Measurements from ENCODE around the gene MED27.

Gene MED27

GRCh38 chr9:132124800-132125199 lies 45.1 kb upstream of the MED27 start:
- no peak for DNase-seq (ENCODE audit: low spot score)
- in situ Hi-C loops (cut with MboI; ENCODE audit: low sequenced_read_pairs, unreplicated experiment): no loop called here
- TF ChIP-seq CTCF (IDR thresholded peaks at IDR 0.05; ENCODE audit: borderline replicate concordance, control extremely low read depth, extremely low read depth, insufficient read depth, missing control alignments): no peak

- no peak for DNase-seq (ENCODE audit: low spot score)
- TF ChIP-seq CTCF (IDR thresholded peaks at IDR 0.05; ENCODE audit: borderline replicate concordance, control extremely low read depth, extremely low read depth, insufficient read depth, missing control alignments): no peak
- in situ Hi-C loops (cut with MboI; ENCODE audit: low sequenced_read_pairs, unreplicated experiment): no loop called here
Measured at GRCh38 chr9:132121021-132121420, 41.4 kb upstream of the MED27 start.

GRCh38 chr9:132117694-132118093 lies 38.0 kb upstream of the MED27 start:
- no peak for TF ChIP-seq CTCF (IDR thresholded peaks at IDR 0.05; ENCODE audit: borderline replicate concordance, control extremely low read depth, extremely low read depth, insufficient read depth, missing control alignments)
- in situ Hi-C loops (cut with MboI; ENCODE audit: low sequenced_read_pairs, unreplicated experiment): no loop called here
- DNase-seq (ENCODE audit: low spot score): no peak

- in situ Hi-C loops (cut with MboI; ENCODE audit: low sequenced_read_pairs, unreplicated experiment): no loop called here
- no peak for DNase-seq (ENCODE audit: low spot score)
- no peak for TF ChIP-seq CTCF (IDR thresholded peaks at IDR 0.05; ENCODE audit: borderline replicate concordance, control extremely low read depth, extremely low read depth, insufficient read depth, missing control alignments)
Measured at GRCh38 chr9:132116583-132116982, 36.9 kb upstream of the MED27 start.

- DNase-seq (ENCODE audit: low spot score): peak; percentile 58
- no peak for TF ChIP-seq CTCF (IDR thresholded peaks at IDR 0.05; ENCODE audit: borderline replicate concordance, control extremely low read depth, extremely low read depth, insufficient read depth, missing control alignments)
- in situ Hi-C loops (cut with MboI; ENCODE audit: low sequenced_read_pairs, unreplicated experiment): no loop called here
Measured at GRCh38 chr9:132114102-132114707, 34.5 kb upstream of the MED27 start.

- no peak for TF ChIP-seq CTCF (IDR thresholded peaks at IDR 0.05; ENCODE audit: borderline replicate concordance, control extremely low read depth, extremely low read depth, insufficient read depth, missing control alignments)
- in situ Hi-C loops (cut with MboI; ENCODE audit: low sequenced_read_pairs, unreplicated experiment): no loop called here
- no peak for DNase-seq (ENCODE audit: low spot score)
Measured at GRCh38 chr9:132109291-132109690, 29.6 kb upstream of the MED27 start.
